GM19467 (cell line): Measurements from ENCODE around the gene FOXD2.
A peak's percentile ranks its signal among the peaks of the same experiment; 100 is the strongest.

Source experiments
- ATAC-seq: cut with Tn5 transposase; IDR thresholded peaks from one replicate; pipeline ENCODE4 v1.9.1; 2021; ENCODE audit warnings: mild to moderate bottlenecking, moderate library complexity; ENCODE audit not compliant: unreplicated experiment

Gene FOXD2

DNA sequence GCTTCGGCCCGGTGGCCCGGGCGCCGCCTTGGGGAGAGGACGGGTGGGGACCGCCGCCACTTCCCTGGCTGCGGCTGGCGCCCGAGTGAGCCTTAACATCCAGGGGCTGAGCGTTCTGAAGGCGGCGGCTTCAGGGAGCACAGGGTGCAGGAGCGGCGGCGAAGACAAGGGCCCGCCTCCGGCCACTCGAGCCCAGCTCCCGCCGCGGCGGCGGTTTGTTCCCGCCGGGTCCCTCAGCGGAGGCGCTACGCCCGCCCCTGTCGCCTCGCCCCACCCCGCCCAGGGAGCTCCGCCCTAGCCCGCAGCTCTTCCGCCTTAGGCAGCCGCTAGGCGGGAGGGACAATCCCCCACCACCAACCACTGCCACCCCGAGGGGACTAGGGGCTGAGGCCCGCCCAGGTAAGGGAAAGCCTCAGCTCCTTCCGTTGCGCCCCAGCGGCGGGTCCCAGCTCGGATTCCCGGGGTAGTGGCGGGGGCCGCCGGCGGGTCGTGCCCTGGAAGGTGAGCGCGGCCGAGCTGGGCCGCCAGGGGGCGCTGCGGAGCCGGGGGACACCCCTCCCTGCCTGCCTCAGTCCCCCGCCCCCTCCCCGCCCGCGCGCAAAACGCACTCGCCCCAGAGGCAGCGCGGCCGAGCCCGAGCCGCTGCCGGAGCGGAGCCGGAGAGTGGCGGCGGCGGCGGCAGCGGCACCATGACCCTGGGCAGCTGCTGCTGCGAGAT lies at the start of gene FOXD2:
TSS of gene FOXD2 (plus strand) at position 598 of the 718 bp plus-strand sequence. CDS start at position 690, 92 bp downstream.
- ATAC-seq, result peak; percentile 77

GRCh38 chr1:47388891-47389238 lies 49.0 kb upstream of the FOXD2 start:
- ATAC-seq, result no peak

GRCh38 chr1:47389731-47390130 lies 48.1 kb upstream of the FOXD2 start:
- ATAC-seq, result no peak

- no peak for ATAC-seq
Measured at GRCh38 chr1:47390843-47391242, 47.0 kb upstream of the FOXD2 start.

- no peak for ATAC-seq
Measured at GRCh38 chr1:47393141-47393540, 44.7 kb upstream of the FOXD2 start.

- no peak for ATAC-seq
Measured at GRCh38 chr1:47395433-47395832, 42.4 kb upstream of the FOXD2 start.

DNA sequence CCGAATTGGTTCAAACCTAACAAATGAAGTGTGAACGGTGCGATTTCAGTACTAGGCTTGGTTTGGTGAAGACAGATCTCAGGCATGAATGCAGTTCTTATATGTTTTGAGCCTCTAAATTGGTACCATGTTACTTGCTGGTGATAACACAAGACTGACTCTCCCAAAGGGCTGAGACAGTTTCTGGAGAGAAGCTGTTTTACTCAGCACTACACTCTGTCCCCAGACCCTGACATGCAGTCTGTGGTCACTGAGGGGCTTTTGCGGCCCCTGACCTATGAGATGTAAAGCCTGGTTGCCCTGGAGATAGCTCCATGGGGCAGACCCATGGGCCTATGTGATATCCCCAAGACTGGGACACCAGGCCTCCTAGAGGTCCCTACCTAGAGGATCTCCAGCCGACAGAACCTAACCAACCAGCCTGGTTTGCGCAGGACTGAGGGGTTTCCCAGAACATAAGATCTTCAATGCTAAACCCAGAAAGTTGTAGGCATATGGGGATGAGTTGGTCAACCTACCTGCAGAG lies 41.1 kb upstream of the FOXD2 start:
- ATAC-seq, result no peak

DNA sequence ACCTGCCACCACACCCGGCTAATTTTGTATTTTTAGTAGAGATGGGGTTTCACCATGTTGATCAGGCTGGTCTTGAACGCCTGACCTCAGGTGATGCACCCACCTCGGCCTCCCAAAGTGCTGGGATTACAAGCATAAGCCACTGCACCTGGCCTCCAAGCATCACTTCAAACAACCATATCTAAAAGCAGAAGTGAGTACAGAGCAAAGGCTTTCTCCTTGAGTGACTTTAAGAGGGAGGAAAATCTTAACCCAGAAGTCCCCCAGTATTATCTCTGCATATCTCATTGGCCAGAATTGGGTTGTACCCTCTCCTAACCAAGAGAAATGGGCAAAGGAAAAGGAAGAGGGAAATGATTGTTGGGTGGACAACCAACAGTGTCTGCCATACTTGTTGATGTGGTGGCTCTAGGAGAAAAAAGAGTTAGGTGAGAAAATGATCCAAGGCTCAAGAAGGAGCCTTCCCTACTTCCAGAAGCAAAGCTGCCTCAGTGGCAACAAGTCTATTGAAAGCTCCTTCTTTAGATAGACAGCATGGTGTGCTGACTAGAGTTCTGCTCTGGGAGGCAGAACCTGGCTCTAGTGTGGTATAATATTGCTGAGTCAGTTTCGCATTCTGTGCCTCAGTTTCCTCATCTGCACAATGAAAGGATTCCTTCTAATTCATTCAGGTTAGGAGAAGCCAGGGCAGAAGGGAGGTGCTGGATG lies 38.6 kb upstream of the FOXD2 start:
- ATAC-seq, result no peak

DNA sequence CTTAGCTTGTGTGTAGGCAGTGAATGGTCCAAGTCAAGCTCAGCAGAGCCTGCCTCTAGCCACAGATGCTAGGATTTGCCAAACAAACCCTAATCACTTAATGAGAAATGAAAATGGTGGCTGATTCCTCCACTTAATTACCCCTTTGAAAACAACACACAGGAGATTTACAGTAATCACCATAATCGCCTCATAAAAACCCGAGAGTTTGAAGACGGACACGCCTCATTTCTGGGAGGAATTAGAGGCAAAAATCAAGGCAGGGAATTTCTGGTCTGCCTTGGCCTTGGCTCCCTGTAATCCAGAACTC lies 38.0 kb upstream of the FOXD2 start:
- no peak for ATAC-seq

GRCh38 chr1:47401761-47402160 lies 36.1 kb upstream of the FOXD2 start:
- ATAC-seq, result no peak

DNA sequence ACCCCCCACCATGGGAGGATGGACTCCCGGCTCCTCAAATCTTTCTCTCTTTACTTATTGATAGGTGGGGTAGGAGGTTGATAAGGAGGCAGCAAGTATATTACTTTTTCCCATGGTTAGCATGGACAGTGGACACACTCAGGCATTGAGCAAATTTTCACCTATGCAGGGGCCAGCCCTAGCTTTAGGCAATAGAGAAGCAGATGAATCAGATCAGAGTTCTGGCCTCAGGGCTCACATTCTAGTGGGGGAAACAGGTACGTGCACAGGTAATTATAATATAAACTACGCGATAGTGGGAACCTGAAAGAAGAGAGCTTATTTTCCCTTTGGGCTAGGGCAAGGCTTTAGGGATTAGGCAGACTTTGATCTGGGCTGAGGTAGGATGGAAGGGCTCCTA lies 35.3 kb upstream of the FOXD2 start:
- ATAC-seq, result no peak

DNA sequence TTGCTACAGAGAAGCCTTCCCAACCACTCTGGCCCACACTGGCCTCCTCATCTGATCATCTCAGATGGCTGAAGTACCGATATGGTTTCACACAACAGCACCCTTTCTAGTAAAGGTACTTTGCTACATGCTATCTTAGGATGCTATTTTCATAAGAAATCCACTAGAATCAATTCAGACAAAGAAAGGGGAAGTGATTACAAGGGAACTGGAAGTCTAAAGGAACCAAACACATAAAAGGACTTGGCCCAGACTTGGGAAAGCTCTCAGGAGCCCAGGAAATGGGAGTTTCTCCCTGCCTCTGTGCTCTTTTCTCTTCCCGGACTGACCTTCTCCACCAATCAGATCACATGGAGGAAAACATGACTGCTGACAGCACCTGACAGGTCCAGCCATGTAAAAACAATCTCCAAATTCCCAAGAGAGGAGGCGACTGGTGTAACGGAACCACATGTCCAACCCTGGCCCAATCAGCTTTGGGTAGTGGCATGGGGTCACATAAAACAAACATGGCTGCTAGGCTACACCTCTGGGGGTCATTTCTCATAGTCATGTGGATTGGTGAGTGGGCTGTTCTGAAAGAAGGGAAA lies 34.4 kb upstream of the FOXD2 start:
- no peak for ATAC-seq

DNA sequence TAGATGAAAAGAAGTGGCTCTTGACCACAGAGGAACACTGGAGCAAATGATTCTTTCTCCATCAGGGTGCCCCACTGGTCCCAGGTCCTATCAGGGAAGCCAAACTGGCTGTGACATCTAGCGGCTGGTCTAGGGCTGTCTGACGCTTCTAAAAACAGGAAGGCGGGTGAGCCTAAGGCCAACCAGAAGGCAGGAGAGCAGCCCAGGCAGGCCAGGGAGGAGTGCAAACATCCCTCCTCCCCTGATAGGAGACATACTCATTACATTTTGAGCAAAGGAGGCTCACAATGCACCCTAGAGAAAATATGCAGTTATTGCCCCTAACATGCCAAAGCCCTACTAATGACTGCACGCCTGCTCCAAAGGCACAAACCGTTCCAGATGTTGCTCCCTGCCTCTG lies 32.1 kb upstream of the FOXD2 start:
- no peak for ATAC-seq

DNA sequence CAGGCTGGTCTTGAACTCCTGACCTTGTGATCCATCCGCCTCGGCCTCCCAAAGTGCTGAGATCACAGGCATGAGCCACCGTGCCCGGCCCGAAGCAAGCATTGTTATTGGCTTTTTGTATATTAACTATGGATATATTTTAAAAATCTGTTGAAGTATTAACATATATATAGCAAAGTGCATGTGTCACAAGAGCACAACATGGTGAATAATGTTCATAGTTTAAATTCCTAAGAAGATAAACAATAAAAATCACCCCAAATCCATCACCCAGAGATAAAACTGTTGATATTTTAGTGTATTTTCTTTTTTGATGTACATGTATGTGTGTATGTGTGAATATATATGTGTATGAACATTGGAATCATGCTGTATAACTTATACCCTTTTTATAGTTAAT lies 30.9 kb upstream of the FOXD2 start:
- no peak for ATAC-seq

DNA sequence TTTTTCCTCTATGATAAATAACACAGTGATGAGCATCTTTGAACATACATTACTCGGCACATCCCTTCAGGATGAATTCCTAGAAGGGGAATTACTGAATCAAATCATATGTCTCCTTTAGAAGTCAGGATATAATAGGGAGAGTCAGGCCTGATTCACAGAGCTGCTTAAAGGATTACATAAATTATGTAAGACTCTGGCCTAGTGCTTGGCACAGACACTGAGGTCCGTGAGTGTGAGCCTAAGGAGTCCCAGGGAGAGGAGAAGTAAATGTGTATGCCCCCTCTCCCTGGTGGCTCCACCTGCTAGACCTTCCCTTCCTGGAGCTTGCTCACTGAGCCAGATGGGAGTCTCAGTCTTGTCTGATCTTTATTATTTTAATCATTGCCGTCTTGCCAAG lies 30.4 kb upstream of the FOXD2 start:
- no peak for ATAC-seq

DNA sequence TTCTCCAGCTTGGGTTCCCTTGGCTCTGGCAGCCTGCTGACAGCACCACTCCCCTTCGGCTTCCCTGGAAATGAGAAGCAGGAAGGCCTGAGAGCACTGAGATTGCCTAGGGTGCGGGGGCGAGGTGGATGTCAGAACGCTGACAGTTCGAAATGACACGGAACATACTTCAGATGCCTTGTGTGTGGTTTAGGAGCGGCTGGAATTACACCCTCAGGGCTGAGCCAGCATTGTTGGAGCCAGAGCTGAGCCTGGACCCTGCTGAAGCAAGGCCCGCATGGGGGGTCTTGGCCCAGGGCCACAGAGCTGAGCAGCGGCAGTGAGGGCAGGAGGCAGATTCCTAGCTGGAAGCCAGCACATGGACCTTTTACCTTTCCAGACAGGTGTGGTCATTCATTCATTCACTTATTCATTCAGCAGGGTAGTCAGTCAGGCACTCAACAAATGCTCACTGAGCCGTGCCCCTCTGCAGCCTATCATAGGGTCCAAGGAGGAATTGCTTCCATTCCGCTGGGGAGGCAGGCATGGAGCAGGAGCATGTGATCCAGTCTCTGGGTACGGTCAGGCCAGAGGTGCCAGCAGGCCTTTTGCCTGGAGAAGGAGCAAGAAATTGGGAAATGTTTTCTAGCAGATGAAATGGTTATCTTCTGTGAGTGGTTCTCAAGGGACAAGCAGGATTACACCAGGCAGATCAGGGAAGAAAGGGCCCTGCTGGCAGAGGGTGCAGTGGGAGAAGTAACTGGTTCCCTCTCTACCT lies 28.4 kb upstream of the FOXD2 start:
- no peak for ATAC-seq

GRCh38 chr1:47410068-47410455 lies 27.8 kb upstream of the FOXD2 start:
- no peak for ATAC-seq

GRCh38 chr1:47411436-47411835 lies 26.4 kb upstream of the FOXD2 start:
- no peak for ATAC-seq

GRCh38 chr1:47412437-47412836 lies 25.4 kb upstream of the FOXD2 start:
- no peak for ATAC-seq

DNA sequence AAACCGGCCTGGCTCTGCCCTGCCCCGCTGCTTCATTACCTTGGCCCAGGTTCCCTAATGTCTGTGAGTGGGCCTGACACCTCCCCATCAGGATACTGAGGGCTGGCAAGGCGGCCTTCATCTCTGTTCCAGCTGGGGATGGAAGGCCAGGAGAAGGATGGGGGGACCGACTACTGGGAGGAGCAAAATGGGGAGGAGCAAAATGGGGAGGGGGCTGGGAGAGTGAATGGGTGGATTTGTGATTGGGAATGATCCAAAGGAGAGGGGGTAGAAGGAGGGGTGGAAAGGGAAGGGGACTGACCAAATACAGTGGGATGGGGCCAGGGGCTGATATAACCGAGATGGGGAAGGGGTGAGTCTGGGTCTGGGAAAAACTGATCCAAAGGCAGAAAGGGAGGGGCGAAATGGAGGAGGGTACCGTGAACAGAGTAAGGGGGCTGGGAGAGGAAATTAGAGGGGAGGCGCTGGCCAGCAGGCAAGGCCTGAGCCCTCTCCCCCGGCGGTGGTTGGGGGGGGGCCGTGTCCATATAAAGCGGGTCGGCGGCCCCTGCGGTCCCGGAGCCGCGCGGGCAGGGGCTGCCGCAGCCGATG lies 22.0 kb upstream of the FOXD2 start, which contains the start of gene FOXE3:
TSS of gene FOXE3 (plus strand) at position 558 of the 591 bp plus-strand sequence. CDS start at position 589, 31 bp downstream.
- no peak for ATAC-seq
